ENCODE data around the gene OR7G1.
A peak's percentile ranks its signal among the peaks of the same experiment; 100 is the strongest.

The OR7G1 gene

GRCh38 chr19:9115307-9115813, at the start of gene OR7G1:
Gene OR7G1, minus strand, starts transcription at chr19:9115763. Its CDS starts 0 bp downstream, at chr19:9115763.
- DNase-seq (ENCODE audit: low read depth in 2 of 2) = no peak

GRCh38 chr19:9165261-9165660, 49.7 kb upstream of the OR7G1 start:
- DNase-seq (ENCODE audit: low read depth in 2 of 2) = no peak

- DNase-seq (ENCODE audit: low read depth in 2 of 2) = no peak
Observed at GRCh38 chr19:9161427-9161826, 45.9 kb upstream of the OR7G1 start.

- DNase-seq (ENCODE audit: low read depth in 2 of 2) = no peak
Observed at GRCh38 chr19:9159891-9160290, 44.3 kb upstream of the OR7G1 start.

- DNase-seq (ENCODE audit: low read depth in 2 of 2) = no peak
Observed at GRCh38 chr19:9156304-9156703, 40.7 kb upstream of the OR7G1 start.

GRCh38 chr19:9155591-9155990, 40.0 kb upstream of the OR7G1 start:
- DNase-seq (ENCODE audit: low read depth in 2 of 2) = no peak

GRCh38 chr19:9151367-9151766, 35.8 kb upstream of the OR7G1 start:
- no peak for DNase-seq (ENCODE audit: low read depth in 2 of 2)

- no peak for DNase-seq (ENCODE audit: low read depth in 2 of 2)
Observed at GRCh38 chr19:9150650-9151049, 35.1 kb upstream of the OR7G1 start.

- no peak for DNase-seq (ENCODE audit: low read depth in 2 of 2)
Observed at GRCh38 chr19:9149997-9150396, 34.4 kb upstream of the OR7G1 start.

- DNase-seq (ENCODE audit: low read depth in 2 of 2) = no peak
Observed at GRCh38 chr19:9148697-9149096, 33.1 kb upstream of the OR7G1 start.

GRCh38 chr19:9146882-9147281, 31.3 kb upstream of the OR7G1 start:
- DNase-seq (ENCODE audit: low read depth in 2 of 2) = no peak

GRCh38 chr19:9144920-9145319, 29.4 kb upstream of the OR7G1 start:
- no peak for DNase-seq (ENCODE audit: low read depth in 2 of 2)

GRCh38 chr19:9140159-9140874, 24.8 kb upstream of the OR7G1 start, which contains the start of gene ZNF317:
Gene ZNF317, plus strand, starts transcription at chr19:9140397. Its CDS starts 15,620 bp downstream, at chr19:9156017.
- DNase-seq (ENCODE audit: low read depth in 2 of 2) = peak; percentile 76 to 82

GRCh38 chr19:9139609-9140158, 24.1 kb upstream of the OR7G1 start:
- no peak for DNase-seq (ENCODE audit: low read depth in 2 of 2)

- DNase-seq (ENCODE audit: low read depth in 2 of 2) = no peak
Observed at GRCh38 chr19:9132422-9132821, 16.9 kb upstream of the OR7G1 start.

GRCh38 chr19:9130965-9131364, 15.4 kb upstream of the OR7G1 start:
- DNase-seq (ENCODE audit: low read depth in 2 of 2) = no peak

- no peak for DNase-seq (ENCODE audit: low read depth in 2 of 2)
Observed at GRCh38 chr19:9128171-9128570, 12.6 kb upstream of the OR7G1 start.

- DNase-seq (ENCODE audit: low read depth in 2 of 2) = no peak
Observed at GRCh38 chr19:9126900-9127405, 11.4 kb upstream of the OR7G1 start, which contains the start of gene OR7G3. Gene OR7G3, minus strand, starts transcription at chr19:9126950. Its CDS starts 0 bp downstream, at chr19:9126950.

- no peak for DNase-seq (ENCODE audit: low read depth in 2 of 2)
Observed at GRCh38 chr19:9116547-9116946, 984 bp upstream of the OR7G1 start.

GRCh38 chr19:9109959-9110358, 5.6 kb downstream of the OR7G1 start:
- DNase-seq (ENCODE audit: low read depth in 2 of 2) = no peak

GRCh38 chr19:9107375-9107774, 8.2 kb downstream of the OR7G1 start, which contains the start of gene OR7G2:
Gene OR7G2, minus strand, starts transcription at chr19:9107475. Its CDS starts 4,232 bp downstream, at chr19:9103243.
- DNase-seq (ENCODE audit: low read depth in 2 of 2) = no peak

GRCh38 chr19:9086761-9087160, 28.8 kb downstream of the OR7G1 start, which contains the start of gene OR1M1:
Gene OR1M1, plus strand, starts transcription at chr19:9087061. Its CDS starts 6,184 bp downstream, at chr19:9093245.
- DNase-seq (ENCODE audit: low read depth in 2 of 2) = no peak

GRCh38 chr19:9078651-9079050, 36.9 kb downstream of the OR7G1 start:
- DNase-seq (ENCODE audit: low read depth in 2 of 2) = no peak
